Measurements from ENCODE around the gene SLAMF8.

DNA sequence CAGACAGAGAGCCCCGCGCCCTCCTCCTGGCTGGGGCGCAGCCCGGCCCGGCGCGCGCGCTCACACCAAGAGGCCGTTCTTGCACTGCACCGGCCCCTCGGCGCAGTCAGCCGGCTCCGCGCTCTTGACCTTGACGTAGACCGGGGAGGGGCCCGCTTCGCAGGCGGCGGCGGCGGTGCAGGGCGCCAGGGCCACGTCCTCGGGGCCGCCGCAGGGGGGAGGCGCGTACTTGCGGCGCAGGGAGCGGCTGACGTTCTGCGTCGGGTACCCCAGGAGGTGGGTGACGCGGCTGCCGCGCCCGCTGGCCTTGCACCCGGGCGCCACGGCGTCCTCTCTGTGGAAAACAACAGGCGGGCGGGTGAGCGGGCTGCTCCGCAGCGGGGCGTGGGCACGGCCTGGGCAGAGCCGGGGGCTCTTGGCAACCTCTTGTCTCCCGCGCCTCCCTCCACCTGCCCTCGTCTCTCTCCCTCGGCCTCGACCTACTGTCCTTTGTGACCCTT is 28.1 kb downstream of the SLAMF8 start:
- no peak for TF ChIP-seq EP300 (IDR thresholded peaks at IDR 0.05)
- TF ChIP-seq CTCF (IDR thresholded peaks at IDR 0.05) = peak in 1 of 2 donors; percentile 10
- TF ChIP-seq POLR2AphosphoS5 (IDR thresholded peaks at IDR 0.05) = peak in 1 of 3 donors; percentile 52
- peak in 1 of 2 donors; percentile 77 for TF ChIP-seq POLR2A (IDR thresholded peaks at IDR 0.05)

All from suprapubic skin (tissue), 4 donors.